ENCODE measurements around the gene SFMBT1.

Gene SFMBT1

GRCh38 chr3:52912885-52913731, 132.8 kb downstream of the SFMBT1 start:
- DNase-seq = no peak

GRCh38 chr3:52910823-52911222, 135.1 kb downstream of the SFMBT1 start:
- DNase-seq = no peak

- no peak for DNase-seq
Measured at GRCh38 chr3:52907497-52907896, 138.4 kb downstream of the SFMBT1 start.

- DNase-seq = no peak
Measured at GRCh38 chr3:52904552-52904951, 141.3 kb downstream of the SFMBT1 start.

GRCh38 chr3:52904000-52904399, 141.9 kb downstream of the SFMBT1 start:
- no peak for DNase-seq

- DNase-seq = peak; percentile 35
Measured at GRCh38 chr3:52897130-52898122, 148.4 kb downstream of the SFMBT1 start, which contains the start of gene STIMATE. STIMATE (minus strand) TSS chr3:52897548; CDS start chr3:52897450, 98 bp downstream.

GRCh38 chr3:52896613-52897012, 149.3 kb downstream of the SFMBT1 start:
- no peak for DNase-seq

- no peak for DNase-seq
Measured at GRCh38 chr3:52896151-52896550, 149.7 kb downstream of the SFMBT1 start.

GRCh38 chr3:52895418-52895817, 150.5 kb downstream of the SFMBT1 start:
- no peak for DNase-seq

- DNase-seq = no peak
Measured at GRCh38 chr3:52894756-52895155, 151.1 kb downstream of the SFMBT1 start.

- no peak for DNase-seq
Measured at GRCh38 chr3:52893723-52894122, 152.2 kb downstream of the SFMBT1 start.

- no peak for DNase-seq
Measured at GRCh38 chr3:52892625-52893311, 153.1 kb downstream of the SFMBT1 start.

GRCh38 chr3:52892290-52892624, 153.6 kb downstream of the SFMBT1 start:
- DNase-seq = no peak

GRCh38 chr3:52891615-52892081, 154.2 kb downstream of the SFMBT1 start:
- DNase-seq = peak; percentile 93

- no peak for DNase-seq
Measured at GRCh38 chr3:52891164-52891563, 154.7 kb downstream of the SFMBT1 start.

GRCh38 chr3:52890735-52891134, 155.1 kb downstream of the SFMBT1 start:
- no peak for DNase-seq

- no peak for DNase-seq
Measured at GRCh38 chr3:52889901-52890300, 156.0 kb downstream of the SFMBT1 start.

- no peak for DNase-seq
Measured at GRCh38 chr3:52887166-52887565, 158.7 kb downstream of the SFMBT1 start.

- no peak for DNase-seq
Measured at GRCh38 chr3:52886049-52886730, 159.7 kb downstream of the SFMBT1 start.

- no peak for DNase-seq
Measured at GRCh38 chr3:52882377-52882776, 163.5 kb downstream of the SFMBT1 start.

- DNase-seq = no peak
Measured at GRCh38 chr3:52881871-52882270, 164.0 kb downstream of the SFMBT1 start.

GRCh38 chr3:52880474-52880873, 165.4 kb downstream of the SFMBT1 start:
- no peak for DNase-seq

Measured in SIG-M5 (cell line).